Esophagus squamous epithelium (tissue), 4 donors: ENCODE results near the gene GGNBP2.

ENCODE experiments used
- CTCF ChIP-seq, 6 experiments: fragments of 450-650 bp in 4 of 6; fragments of 200-600 bp in 2 of 6; sonication (generic) in 2 of 6; IDR thresholded peaks; one replicate each; pipeline ENCODE4 v1.5.1; 2016 to 2019; ENCODE audit warnings: antibody characterized with exemption in 6 of 6, mild to moderate bottlenecking in 4 of 6, moderate library complexity in 4 of 6
- POLR2A ChIP-seq, 4 donors: fragments of 450-650 bp; IDR thresholded peaks; one replicate each; pipeline ENCODE4 v1.6.1; 2017; ENCODE audit warnings: antibody characterized with exemption in 4 of 4, mild to moderate bottlenecking in 4 of 4, moderate library complexity in 3 of 4

DNA sequence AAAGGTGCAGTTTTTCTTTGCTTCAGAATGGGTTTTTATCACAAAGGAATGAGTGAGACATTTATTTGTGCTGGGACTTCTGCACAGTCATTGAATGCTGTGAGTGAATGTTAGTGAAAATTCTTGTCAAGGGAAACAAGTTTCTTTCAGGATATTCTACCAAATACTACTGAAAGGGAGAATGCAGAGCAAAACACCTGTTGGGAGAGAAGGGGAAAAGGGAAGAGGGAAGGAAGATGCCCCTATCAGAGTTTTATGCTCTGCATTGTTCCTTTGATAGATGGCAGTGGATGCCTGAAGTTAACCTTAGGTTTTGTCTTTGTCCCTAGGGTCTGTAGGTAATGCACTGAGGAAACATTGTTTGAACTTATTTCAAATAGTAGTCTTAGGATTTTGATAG, 3.1 kb downstream of the GGNBP2 start:
- TF ChIP-seq CTCF (IDR thresholded peaks at IDR 0.05) (no peak), POLR2A (IDR thresholded peaks at IDR 0.05) (no peak)
